ENCODE results near the gene BASP1. TPM values are rescaled to one million over a fixed set of nuclear protein-coding genes. Genes with fewer than 3 reads are reported as not detected.

Gene BASP1
- polyA plus RNA-seq, 2 donors, result 4.0 to 4.7 TPM

GRCh38 chr5:17219992-17220391, 2.6 kb downstream of the BASP1 start:
- Histone ChIP-seq H3K36me3 (ENCODE audit: control insufficient read depth in 2 of 2, insufficient read depth in 2 of 2, low read length in 1 of 2) (no peaks in the 10 kb centered on the region), H3K27ac (ENCODE audit: low read depth in 2 of 2, low read length in 1 of 2) (no peak overlapping the region), H3K4me3 (ENCODE audit: low read depth in 1 of 2, low read length in 2 of 2) (no peak overlapping the region), H3K27me3 (ENCODE audit: control insufficient read depth in 1 of 2, insufficient read depth in 2 of 2, low read length in 2 of 2) (no peaks in the 10 kb centered on the region), H3K4me1 (ENCODE audit: control insufficient read depth in 2 of 2, insufficient read depth in 2 of 2, low read length in 1 of 2) (peaks cover 8% of the 10 kb centered on the region in 2 donors), H3K9me3 (ENCODE audit: control insufficient read depth in 2 of 2, insufficient read depth in 1 of 2, low read depth in 1 of 2, low read length in 1 of 2) (peaks cover 0 to 3% of the 10 kb centered on the region in 2 donors)
- 92 to 93% methylated on average over 6 of the region's 6 CpGs for WGBS, 2 donors

GRCh38 chr5:17220469-17220868, 3.0 kb downstream of the BASP1 start:
- 85 to 93% methylated on average over 4 of the region's 4 CpGs for WGBS, 2 donors
- Histone ChIP-seq H3K4me3 (ENCODE audit: low read depth in 1 of 2, low read length in 2 of 2) (no peak overlapping the region), H3K27me3 (ENCODE audit: control insufficient read depth in 1 of 2, insufficient read depth in 2 of 2, low read length in 2 of 2) (no peaks in the 10 kb centered on the region), H3K36me3 (ENCODE audit: control insufficient read depth in 2 of 2, insufficient read depth in 2 of 2, low read length in 1 of 2) (no peaks in the 10 kb centered on the region), H3K27ac (ENCODE audit: low read depth in 2 of 2, low read length in 1 of 2) (no peak overlapping the region), H3K9me3 (ENCODE audit: control insufficient read depth in 2 of 2, insufficient read depth in 1 of 2, low read depth in 1 of 2, low read length in 1 of 2) (peaks cover 0 to 3% of the 10 kb centered on the region in 2 donors), H3K4me1 (ENCODE audit: control insufficient read depth in 2 of 2, insufficient read depth in 2 of 2, low read length in 1 of 2) (peaks cover 8% of the 10 kb centered on the region in 2 donors)

GRCh38 chr5:17221843-17222636, 4.6 kb downstream of the BASP1 start:
- no peak overlapping the region for H3K4me3 ChIP-seq (ENCODE audit: low read depth in 1 of 2, low read length in 2 of 2)
- H3K27ac ChIP-seq (ENCODE audit: low read depth in 2 of 2, low read length in 1 of 2), result no peak overlapping the region
- peaks cover 5 to 8% of the 10 kb centered on the region in 2 donors for H3K4me1 ChIP-seq (ENCODE audit: control insufficient read depth in 2 of 2, insufficient read depth in 2 of 2, low read length in 1 of 2)
- peaks cover 0 to 3% of the 10 kb centered on the region in 2 donors for H3K9me3 ChIP-seq (ENCODE audit: control insufficient read depth in 2 of 2, insufficient read depth in 1 of 2, low read depth in 1 of 2, low read length in 1 of 2)
- H3K27me3 ChIP-seq (ENCODE audit: control insufficient read depth in 1 of 2, insufficient read depth in 2 of 2, low read length in 2 of 2), result no peaks in the 10 kb centered on the region
- no peaks in the 10 kb centered on the region for H3K36me3 ChIP-seq (ENCODE audit: control insufficient read depth in 2 of 2, insufficient read depth in 2 of 2, low read length in 1 of 2)
- WGBS, 2 donors, result 63 to 73% methylated on average over 4 of the region's 4 CpGs

DNA sequence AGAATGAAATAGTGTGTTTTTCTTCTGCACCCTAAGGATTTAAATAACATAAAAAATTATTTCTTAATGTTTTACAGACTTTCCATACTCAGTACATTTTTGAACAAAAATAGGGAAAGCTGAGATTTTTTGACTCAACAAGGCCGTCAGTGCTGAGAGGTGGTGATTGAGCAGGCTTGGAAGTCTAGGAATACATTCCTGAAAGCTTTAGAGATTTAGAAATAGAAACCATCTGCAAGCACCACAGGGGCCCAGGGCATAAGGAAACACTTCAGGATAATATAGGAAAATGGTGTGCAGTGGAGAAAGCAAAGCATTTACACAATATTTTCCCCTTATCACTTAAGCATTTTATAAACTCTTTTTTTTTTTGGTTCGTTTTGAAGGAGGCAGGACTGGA, 5.2 kb downstream of the BASP1 start:
- WGBS, 2 donors, result 77 to 78% methylated on average over 2 of the region's 2 CpGs
- H3K27me3 ChIP-seq (ENCODE audit: control insufficient read depth in 1 of 2, insufficient read depth in 2 of 2, low read length in 2 of 2), result no peaks in the 10 kb centered on the region
- peaks cover 0 to 3% of the 10 kb centered on the region in 2 donors for H3K9me3 ChIP-seq (ENCODE audit: control insufficient read depth in 2 of 2, insufficient read depth in 1 of 2, low read depth in 1 of 2, low read length in 1 of 2)
- H3K4me3 ChIP-seq (ENCODE audit: low read depth in 1 of 2, low read length in 2 of 2), result no peak overlapping the region
- peaks cover 5 to 7% of the 10 kb centered on the region in 2 donors for H3K4me1 ChIP-seq (ENCODE audit: control insufficient read depth in 2 of 2, insufficient read depth in 2 of 2, low read length in 1 of 2)
- H3K27ac ChIP-seq (ENCODE audit: low read depth in 2 of 2, low read length in 1 of 2), result no peak overlapping the region
- no peaks in the 10 kb centered on the region for H3K36me3 ChIP-seq (ENCODE audit: control insufficient read depth in 2 of 2, insufficient read depth in 2 of 2, low read length in 1 of 2)

GRCh38 chr5:17223367-17224185, 6.1 kb downstream of the BASP1 start:
- Histone ChIP-seq H3K4me1 (ENCODE audit: control insufficient read depth in 2 of 2, insufficient read depth in 2 of 2, low read length in 1 of 2) (peaks cover under 1 to 3% of the 10 kb centered on the region in 2 donors), H3K36me3 (ENCODE audit: control insufficient read depth in 2 of 2, insufficient read depth in 2 of 2, low read length in 1 of 2) (no peaks in the 10 kb centered on the region), H3K27me3 (ENCODE audit: control insufficient read depth in 1 of 2, insufficient read depth in 2 of 2, low read length in 2 of 2) (no peaks in the 10 kb centered on the region), H3K27ac (ENCODE audit: low read depth in 2 of 2, low read length in 1 of 2) (no peak overlapping the region), H3K9me3 (ENCODE audit: control insufficient read depth in 2 of 2, insufficient read depth in 1 of 2, low read depth in 1 of 2, low read length in 1 of 2) (peaks cover 0 to 3% of the 10 kb centered on the region in 2 donors), H3K4me3 (ENCODE audit: low read depth in 1 of 2, low read length in 2 of 2) (no peak overlapping the region)
- 85 to 86% methylated on average over 5 of the region's 5 CpGs for WGBS, 2 donors

DNA sequence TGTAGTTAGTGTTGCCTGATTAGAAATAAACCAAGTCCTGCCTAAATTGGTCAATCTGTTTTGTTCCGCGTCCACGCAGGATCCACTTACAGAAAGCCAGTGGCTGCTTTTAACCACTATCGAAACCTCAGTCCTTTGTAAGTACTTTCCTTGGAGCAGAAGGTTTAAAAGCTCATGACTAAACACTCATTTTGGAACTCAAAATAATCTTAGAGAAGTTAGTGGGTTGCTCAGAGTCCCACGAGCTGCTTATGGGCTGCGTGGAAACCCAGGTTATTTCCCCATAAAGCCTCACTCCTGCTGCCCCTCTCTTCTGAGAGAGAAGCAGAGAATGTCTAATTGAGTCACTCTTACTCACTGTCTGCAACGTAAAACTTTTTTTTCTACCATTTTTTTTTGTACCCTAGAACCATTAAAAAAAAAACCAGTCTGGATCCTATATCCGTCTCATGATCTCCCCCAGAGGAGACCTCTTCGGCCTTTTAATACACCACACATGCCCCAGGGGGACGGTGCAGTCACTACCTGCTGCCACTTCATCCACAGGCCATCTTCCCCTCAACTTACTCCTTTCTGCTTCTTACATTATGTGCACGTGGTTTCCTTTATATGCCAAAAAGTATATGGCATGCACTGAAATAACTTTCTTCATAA, 7.6 kb downstream of the BASP1 start:
- Histone ChIP-seq H3K4me1 (ENCODE audit: control insufficient read depth in 2 of 2, insufficient read depth in 2 of 2, low read length in 1 of 2) (peaks cover 0 to 2% of the 10 kb centered on the region in 2 donors), H3K27ac (ENCODE audit: low read depth in 2 of 2, low read length in 1 of 2) (no peak overlapping the region), H3K36me3 (ENCODE audit: control insufficient read depth in 2 of 2, insufficient read depth in 2 of 2, low read length in 1 of 2) (no peaks in the 10 kb centered on the region), H3K9me3 (ENCODE audit: control insufficient read depth in 2 of 2, insufficient read depth in 1 of 2, low read depth in 1 of 2, low read length in 1 of 2) (no peaks in the 10 kb centered on the region), H3K4me3 (ENCODE audit: low read depth in 1 of 2, low read length in 2 of 2) (no peak overlapping the region), H3K27me3 (ENCODE audit: control insufficient read depth in 1 of 2, insufficient read depth in 2 of 2, low read length in 2 of 2) (no peaks in the 10 kb centered on the region)
- 81 to 84% methylated on average over 11 of the region's 11 CpGs for WGBS, 2 donors

- no peaks in the 10 kb centered on the region for H3K36me3 ChIP-seq (ENCODE audit: control insufficient read depth in 2 of 2, insufficient read depth in 2 of 2, low read length in 1 of 2)
- H3K27ac ChIP-seq (ENCODE audit: low read depth in 2 of 2, low read length in 1 of 2), result no peak overlapping the region
- 77 to 83% methylated on average over 9 of the region's 9 CpGs for WGBS, 2 donors
- H3K27me3 ChIP-seq (ENCODE audit: control insufficient read depth in 1 of 2, insufficient read depth in 2 of 2, low read length in 2 of 2), result no peaks in the 10 kb centered on the region
- peaks cover 0 to 2% of the 10 kb centered on the region in 2 donors for H3K4me1 ChIP-seq (ENCODE audit: control insufficient read depth in 2 of 2, insufficient read depth in 2 of 2, low read length in 1 of 2)
- H3K4me3 ChIP-seq (ENCODE audit: low read depth in 1 of 2, low read length in 2 of 2), result no peak overlapping the region
- H3K9me3 ChIP-seq (ENCODE audit: control insufficient read depth in 2 of 2, insufficient read depth in 1 of 2, low read depth in 1 of 2, low read length in 1 of 2), result no peaks in the 10 kb centered on the region
Measured at GRCh38 chr5:17225520-17225919, 8.1 kb downstream of the BASP1 start.

GRCh38 chr5:17227868-17228267, 10.4 kb downstream of the BASP1 start:
- H3K36me3 ChIP-seq (ENCODE audit: control insufficient read depth in 2 of 2, insufficient read depth in 2 of 2, low read length in 1 of 2), result no peaks in the 10 kb centered on the region
- no peak overlapping the region for H3K4me3 ChIP-seq (ENCODE audit: low read depth in 1 of 2, low read length in 2 of 2)
- H3K27ac ChIP-seq (ENCODE audit: low read depth in 2 of 2, low read length in 1 of 2), result no peak overlapping the region
- peaks cover 0 to 2% of the 10 kb centered on the region in 2 donors for H3K4me1 ChIP-seq (ENCODE audit: control insufficient read depth in 2 of 2, insufficient read depth in 2 of 2, low read length in 1 of 2)
- no peaks in the 10 kb centered on the region for H3K27me3 ChIP-seq (ENCODE audit: control insufficient read depth in 1 of 2, insufficient read depth in 2 of 2, low read length in 2 of 2)
- 72 to 91% methylated on average over 1 of the region's 1 CpG for WGBS, 2 donors
- H3K9me3 ChIP-seq (ENCODE audit: control insufficient read depth in 2 of 2, insufficient read depth in 1 of 2, low read depth in 1 of 2, low read length in 1 of 2), result no peaks in the 10 kb centered on the region

- Histone ChIP-seq H3K27me3 (ENCODE audit: control insufficient read depth in 1 of 2, insufficient read depth in 2 of 2, low read length in 2 of 2) (no peaks in the 10 kb centered on the region), H3K36me3 (ENCODE audit: control insufficient read depth in 2 of 2, insufficient read depth in 2 of 2, low read length in 1 of 2) (no peaks in the 10 kb centered on the region), H3K4me1 (ENCODE audit: control insufficient read depth in 2 of 2, insufficient read depth in 2 of 2, low read length in 1 of 2) (peaks cover 0 to 2% of the 10 kb centered on the region in 2 donors), H3K27ac (ENCODE audit: low read depth in 2 of 2, low read length in 1 of 2) (no peak overlapping the region), H3K9me3 (ENCODE audit: control insufficient read depth in 2 of 2, insufficient read depth in 1 of 2, low read depth in 1 of 2, low read length in 1 of 2) (no peaks in the 10 kb centered on the region), H3K4me3 (ENCODE audit: low read depth in 1 of 2, low read length in 2 of 2) (no peak overlapping the region)
- 15 to 28% methylated on average over 3 of the region's 3 CpGs for WGBS, 2 donors
Measured at GRCh38 chr5:17228821-17229291, 11.4 kb downstream of the BASP1 start.

All from esophagus (tissue), 2 donors.